Astrocyte (in vitro differentiated cells and primary cell): ENCODE data around the gene AK8. TPM values are rescaled to one million over a fixed set of nuclear protein-coding genes. Genes with fewer than 3 reads are reported as not detected.

Experiments used
- DNase-seq: peaks from one replicate; pipeline ENCODE4 v3.0.0-alpha.2; 2010; ENCODE audit warnings: low read depth
- FAIRE-seq: peaks from 2 replicates; lab custom pipeline; 2011; peaks lifted over from hg19 to GRCh38; lab: Jason Lieb, UNC
- H2AFZ ChIP-seq: 2 replicates; pipeline ENCODE4 v1.6.0; 2012; ENCODE audit warnings: low read depth, low read length, inconsistent platforms
- H3K27ac ChIP-seq: 2 replicates; pipeline ENCODE4 v1.5.1; 2011; ENCODE audit warnings: low read depth, low read length, inconsistent platforms
- H3K27me3 ChIP-seq: 2 replicates; pipeline ENCODE4 v1.6.0; 2011; ENCODE audit warnings: low read length, inconsistent platforms; ENCODE audit not compliant: insufficient read depth
- H3K36me3 ChIP-seq: 2 replicates; pipeline ENCODE4 v1.5.1; 2011; ENCODE audit warnings: low read length, inconsistent platforms; ENCODE audit not compliant: insufficient read depth
- H3K4me1 ChIP-seq: 2 replicates; pipeline ENCODE4 v1.5.1; 2011; ENCODE audit warnings: low read length, inconsistent platforms; ENCODE audit not compliant: insufficient read depth
- H3K4me2 ChIP-seq: 2 replicates; pipeline ENCODE4 v1.6.0; 2012; ENCODE audit warnings: low read length, inconsistent platforms
- H3K4me3 ChIP-seq: 2 replicates; pipeline ENCODE4 v1.5.1; 2011; ENCODE audit warnings: low read depth, mild to moderate bottlenecking, low read length, inconsistent platforms; ENCODE audit not compliant: insufficient read depth
- H3K79me2 ChIP-seq: 2 replicates; pipeline ENCODE4 v1.6.0; 2012; ENCODE audit warnings: mild to moderate bottlenecking, low read length, inconsistent platforms; ENCODE audit not compliant: insufficient read depth
- H3K9ac ChIP-seq: 2 replicates; pipeline ENCODE4 v1.6.0; 2012; ENCODE audit warnings: mild to moderate bottlenecking, low read length, inconsistent platforms
- H3K9me3 ChIP-seq: 2 replicates; pipeline ENCODE4 v1.5.1; 2012; ENCODE audit warnings: low read depth, mild to moderate bottlenecking, low read length, inconsistent platforms; ENCODE audit not compliant: insufficient read depth
- H4K20me1 ChIP-seq: 2 replicates; pipeline ENCODE4 v1.6.0; 2012; ENCODE audit warnings: low read length, inconsistent platforms; ENCODE audit not compliant: insufficient read depth
- H3K27ac Mint-ChIP-seq: one replicate; pipeline ENCODE4 v1.8.0; 2021; ENCODE audit warnings: mild to moderate bottlenecking, mixed read lengths; ENCODE audit not compliant: unreplicated experiment
- H3K27me3 Mint-ChIP-seq: one replicate; pipeline ENCODE4 v1.8.0; 2021; ENCODE audit warnings: low read depth, mixed read lengths; ENCODE audit not compliant: unreplicated experiment
- H3K36me3 Mint-ChIP-seq: one replicate; pipeline ENCODE4 v1.8.0; 2021; ENCODE audit warnings: low read depth, mixed read lengths; ENCODE audit not compliant: unreplicated experiment
- H3K4me1 Mint-ChIP-seq: one replicate; pipeline ENCODE4 v1.8.0; 2021; ENCODE audit warnings: low read depth, mixed read lengths; ENCODE audit not compliant: unreplicated experiment
- H3K4me3 Mint-ChIP-seq: one replicate; pipeline ENCODE4 v1.8.0; 2021; ENCODE audit warnings: mild to moderate bottlenecking, moderate library complexity, mixed read lengths; ENCODE audit not compliant: unreplicated experiment
- H3K9me3 Mint-ChIP-seq: one replicate; pipeline ENCODE4 v1.8.0; 2021; ENCODE audit warnings: mild to moderate bottlenecking, mixed read lengths; ENCODE audit not compliant: unreplicated experiment
- CTCF ChIP-seq: IDR thresholded peaks from 2 replicates; pipeline ENCODE4 v1.5.1; 2011; ENCODE audit warnings: low read depth, mild to moderate bottlenecking, inconsistent platforms, low read length, moderate library complexity; ENCODE audit not compliant: insufficient read depth
- EZH2 ChIP-seq: IDR thresholded peaks from 2 replicates; pipeline ENCODE4 v1.6.1; 2012; ENCODE audit warnings: mild to moderate bottlenecking, low read length, inconsistent platforms; ENCODE audit not compliant: insufficient read depth
- total RNA-seq: library from RNA; stranded (reverse); gene quantifications from 2 replicates; pipeline ENCODE4 v1.2.1, GENCODE V29; 2021

Gene AK8
- total RNA-seq, 1 donor from 2014 or later, result 0.27 TPM

DNA sequence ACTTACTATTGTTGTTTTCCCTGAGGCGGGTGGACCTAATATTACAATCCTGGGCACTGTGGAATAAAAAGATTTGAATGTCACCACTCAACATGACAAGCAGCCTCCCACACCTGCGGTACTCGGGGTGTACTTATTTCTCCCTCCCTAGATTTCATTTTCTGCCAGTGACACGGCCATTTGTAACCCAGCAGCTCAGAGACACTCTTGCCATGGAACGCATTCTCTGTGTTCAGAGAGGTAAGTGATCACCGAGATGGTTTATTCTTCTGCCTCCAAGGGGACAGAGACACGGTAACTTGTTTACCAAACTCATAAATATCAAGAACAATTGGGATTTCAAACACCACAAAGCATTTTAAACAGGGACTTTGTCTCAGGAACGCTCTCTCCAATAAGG is 11.2 kb downstream of the AK8 start:
- H3K27me3 Mint-ChIP-seq, result peaks cover 42% of the 10 kb centered on the region
- TF ChIP-seq EZH2, result no peak
- H3K9me3 Mint-ChIP-seq, result no peaks in the 10 kb centered on the region
- H3K4me2 ChIP-seq, result no peak overlapping the region
- no peaks in the 10 kb centered on the region for H3K36me3 ChIP-seq
- no peaks in the 10 kb centered on the region for H3K4me1 ChIP-seq
- H3K9ac ChIP-seq, result no peak overlapping the region
- H3K27ac Mint-ChIP-seq, result no peak overlapping the region
- H3K27ac ChIP-seq, result no peak overlapping the region
- H3K27me3 ChIP-seq, result peaks cover 5% of the 10 kb centered on the region
- DNase-seq (no peak), FAIRE-seq (no peak)
- no peaks in the 10 kb centered on the region for H3K9me3 ChIP-seq
- H3K36me3 Mint-ChIP-seq, result no peaks in the 10 kb centered on the region
- H3K79me2 ChIP-seq, result no peaks in the 10 kb centered on the region
- H3K4me3 ChIP-seq, result no peak overlapping the region
- H3K4me3 Mint-ChIP-seq, result no peak overlapping the region
- no peaks in the 10 kb centered on the region for H3K4me1 Mint-ChIP-seq
- H2AFZ ChIP-seq, result no peak overlapping the region
- no peaks in the 10 kb centered on the region for H4K20me1 ChIP-seq

GRCh38 chr9:132864691-132865090 is 13.4 kb downstream of the AK8 start:
- DNase-seq, result no peak
- H2AFZ ChIP-seq, result no peak overlapping the region
- no peaks in the 10 kb centered on the region for H3K36me3 Mint-ChIP-seq
- H4K20me1 ChIP-seq, result no peaks in the 10 kb centered on the region
- no peaks in the 10 kb centered on the region for H3K9me3 ChIP-seq
- no peaks in the 10 kb centered on the region for H3K36me3 ChIP-seq
- H3K27ac ChIP-seq, result no peak overlapping the region
- H3K4me1 Mint-ChIP-seq, result no peaks in the 10 kb centered on the region
- no peak overlapping the region for H3K9ac ChIP-seq
- H3K4me1 ChIP-seq, result no peaks in the 10 kb centered on the region
- peaks cover 42% of the 10 kb centered on the region for H3K27me3 Mint-ChIP-seq
- H3K79me2 ChIP-seq, result no peaks in the 10 kb centered on the region
- no peak overlapping the region for H3K4me2 ChIP-seq
- no peaks in the 10 kb centered on the region for H3K9me3 Mint-ChIP-seq
- H3K4me3 ChIP-seq, result no peak overlapping the region
- peaks cover 11% of the 10 kb centered on the region for H3K27me3 ChIP-seq
- H3K27ac Mint-ChIP-seq, result no peak overlapping the region
- TF ChIP-seq EZH2, result no peak
- TF ChIP-seq CTCF, result no peak
- FAIRE-seq, result no peak
- no peak overlapping the region for H3K4me3 Mint-ChIP-seq

DNA sequence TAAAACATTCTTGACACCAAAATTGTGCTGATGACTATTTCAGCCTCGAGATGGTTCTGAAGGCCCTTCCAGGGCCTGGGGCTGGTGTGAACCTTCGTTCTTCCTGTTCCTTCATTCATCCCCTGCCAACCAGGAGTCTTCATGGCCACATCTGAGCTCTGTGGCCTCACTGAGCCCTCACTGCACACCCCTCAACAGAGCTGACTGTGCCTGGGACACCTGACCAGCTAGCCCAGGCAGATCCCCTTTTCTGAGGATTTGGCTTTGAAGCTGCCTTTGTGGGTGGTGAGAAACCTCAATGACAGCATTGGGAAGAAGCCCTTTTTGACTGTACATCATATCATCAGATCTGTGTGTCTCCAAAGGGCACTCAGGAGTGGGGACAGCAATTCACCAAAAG is 13.8 kb downstream of the AK8 start:
- Histone ChIP-seq H3K27me3 (peaks cover 11% of the 10 kb centered on the region), H3K9me3 (no peaks in the 10 kb centered on the region), H4K20me1 (no peaks in the 10 kb centered on the region), H3K27ac (no peak overlapping the region), H2AFZ (no peak overlapping the region), H3K4me1 (no peaks in the 10 kb centered on the region), H3K36me3 (no peaks in the 10 kb centered on the region), H3K4me2 (no peak overlapping the region), H3K9ac (no peak overlapping the region), H3K4me3 (no peak overlapping the region), H3K79me2 (no peaks in the 10 kb centered on the region)
- Mint-ChIP-seq H3K9me3 (no peaks in the 10 kb centered on the region), H3K36me3 (no peaks in the 10 kb centered on the region), H3K27me3 (peaks cover 45% of the 10 kb centered on the region), H3K27ac (no peak overlapping the region), H3K4me3 (no peak overlapping the region), H3K4me1 (no peaks in the 10 kb centered on the region)
- no peak for FAIRE-seq
- TF ChIP-seq CTCF (no peak), EZH2 (no peak)
- DNase-seq, result no peak
